Right lobe of liver (tissue), 6 donors: ENCODE measurements around the gene EFCAB14. TPM values are rescaled to one million over a fixed set of nuclear protein-coding genes. Genes with fewer than 3 reads are reported as not detected.

Experiments used
- ATAC-seq, 4 donors: fragments of 200-7000 bp; cut with Tn5 transposase; one replicate each; pipeline ENCODE4 v1.9.1; 2020; ENCODE audit warnings: mild to moderate bottlenecking in 4 of 4, moderate library complexity in 4 of 4
- DNase-seq, 3 donors: peaks; one replicate each; pipeline ENCODE4 v3.0.0-alpha.2; 2020
- H3K27ac ChIP-seq, 3 donors: fragments of 200-600 bp; one replicate each; pipeline ENCODE4 v1.8.0; 2022
- H3K27me3 ChIP-seq, 2 donors: fragments of 200-600 bp; one replicate each; pipeline ENCODE4 v1.8.0; 2022
- H3K36me3 ChIP-seq, 4 donors: fragments of 200-600 bp; sonication (generic) in 1 of 4; one replicate each; pipeline versions ENCODE4 v1.5.1 to v1.8.0; 2017 to 2022; ENCODE audit warnings: control low read depth in 1 of 4
- H3K4me1 ChIP-seq, 4 donors: fragments of 200-600 bp; sonication (generic) in 1 of 4; one replicate each; pipeline versions ENCODE4 v1.5.1 to v1.8.0; 2017 to 2022; ENCODE audit warnings: control low read depth in 1 of 4
- H3K4me3 ChIP-seq, 3 donors: fragments of 200-600 bp; one replicate each; pipeline ENCODE4 v1.8.0; 2022
- H3K9me3 ChIP-seq, 4 donors: fragments of 200-600 bp; sonication (generic) in 1 of 4; one replicate each; pipeline versions ENCODE4 v1.5.1 to v1.8.0; 2017 to 2022; ENCODE audit warnings: control low read depth in 1 of 4
- CTCF ChIP-seq, 4 donors: fragments of 200-600 bp in 3 of 4; fragments of 450-650 bp in 1 of 4; IDR thresholded peaks; one replicate each; pipeline versions ENCODE4 v1.5.1 to v1.8.0; 2016 to 2022; ENCODE audit warnings: antibody characterized with exemption in 4 of 4, mild to moderate bottlenecking in 2 of 4
- POLR2A ChIP-seq: fragments of 450-650 bp; IDR thresholded peaks from one replicate; pipeline ENCODE4 v1.6.1; 2017; ENCODE audit warnings: antibody characterized with exemption, mild to moderate bottlenecking
- WGBS: methylation state at CpG from one replicate; pipeline ENCODE4 v1.1.6; 2018; ENCODE audit warnings: low coverage, low lambda C conversion rate; ENCODE audit not compliant: insufficient coverage; ENCODE audit errors: missing lambda C conversion rate; 5-methylcytosine and 5-hydroxymethylcytosine counted together
- intact Hi-C, 2 donors: fragments of 100-400 bp; cut with DNase I; formaldehyde crosslinking; loops; one replicate each; pipeline versions ENCODE4 v1.11.2 to v1.14.1; 2022
- total RNA-seq, 6 experiments: library from RNA; depleted of rRNA in 2 of 6; stranded (reverse); fragments of >200 nt in 2 of 6; fragmentation: NEBNext Ultra II Directional in 3 of 6; extraction: Animal tissue kit (Norgen Biotek cat#: 25700) in 3 of 6; gene quantifications; one replicate each; pipeline versions ENCODE4 v1.1.0 to v1.2.4, GENCODE V29; 2016 to 2023
- donor health status: DM: no; HTN: yes; CAD: no.
- donor health status: DM: no; HTN: no; CAD: no.
- donor health status: DM: no; HTN: no; CAD: no.
- donor health status: DM: no; HTN: yes; CAD: no.
- donor health status: DM: no; HTN: yes; CAD: no.

The EFCAB14 gene
- total RNA-seq, 6 experiments from 2014 or later: 41.5 to 56.9 (median 43.5) TPM

GRCh38 chr1:46692811-46693770 is 25.8 kb downstream of the EFCAB14 start:
- peaks cover 4 to 54% (median 18%) of the 10 kb centered on the region in 4 donors for H3K36me3 ChIP-seq

GRCh38 chr1:46691997-46692790 is 26.7 kb downstream of the EFCAB14 start:
- Histone ChIP-seq H3K4me1 (peaks cover 0 to 7% (median 2%) of the 10 kb centered on the region in 4 donors), H3K27ac (no peak overlapping the region), H3K36me3 (peaks cover 4 to 54% (median 18%) of the 10 kb centered on the region in 4 donors), H3K4me3 (no peak overlapping the region), H3K9me3 (no peaks in the 10 kb centered on the region), H3K27me3 (no peaks in the 10 kb centered on the region)
- TF ChIP-seq CTCF (IDR thresholded peaks at IDR 0.05) (peak in 1 of 4 donors; percentile 5), POLR2A (no peak)
- 74% methylated on average over 6 of the region's 6 CpGs for WGBS
- DNase-seq: no peak
- ATAC-seq: no peak
- intact Hi-C loops: no loop called here

More at GRCh38 chr1:46692811-46693770, 25.8 kb downstream of the EFCAB14 start:
- no peaks in the 10 kb centered on the region for H3K9me3 ChIP-seq
- ATAC-seq (peak in 1 of 4 donors; percentile 45), DNase-seq (no peak)
- intact Hi-C loops: no loop called here
- 77% methylated on average over 3 of the region's 3 CpGs for WGBS
- no peaks in the 10 kb centered on the region for H3K4me1 ChIP-seq
- TF ChIP-seq POLR2A (no peak), CTCF (IDR thresholded peaks at IDR 0.05) (no peak)
- no peaks in the 10 kb centered on the region for H3K27me3 ChIP-seq
- H3K27ac ChIP-seq: no peak overlapping the region
- H3K4me3 ChIP-seq: no peak overlapping the region

- H3K4me1 ChIP-seq: peaks cover 0 to 10% (median 3%) of the 10 kb centered on the region in 4 donors
- ATAC-seq: no peak
These were observed 27.9 kb downstream of the EFCAB14 start for GRCh38 chr1:46690931-46691421.

More at GRCh38 chr1:46690931-46691421, 27.9 kb downstream of the EFCAB14 start:
- Histone ChIP-seq H3K9me3 (no peaks in the 10 kb centered on the region), H3K27ac (no peak overlapping the region), H3K27me3 (no peaks in the 10 kb centered on the region), H3K36me3 (peaks cover 4 to 52% (median 19%) of the 10 kb centered on the region in 4 donors), H3K4me3 (no peak overlapping the region)
- TF ChIP-seq POLR2A (no peak), CTCF (IDR thresholded peaks at IDR 0.05) (no peak)
- DNase-seq: no peak
- intact Hi-C loops: no loop called here
- 83% methylated on average over 2 of the region's 2 CpGs for WGBS
